SK-N-SH (cell line): Measurements from ENCODE around the gene WFDC6. TPM values are rescaled to one million over a fixed set of nuclear protein-coding genes. Genes with fewer than 3 reads are reported as not detected.

Experiments used
- CHD2 ChIP-seq: fragments of 150-350 bp; IDR thresholded peaks from 2 replicates; pipeline ENCODE4 v1.6.1; 2018; ENCODE audit warnings: low read length; ENCODE audit not compliant: partially characterized antibody
- ELF1 ChIP-seq: IDR thresholded peaks from 2 replicates; pipeline ENCODE4 v1.4.0; 2012
- EP300 ChIP-seq, 2 experiments: IDR thresholded peaks; 2 replicates each; pipeline versions ENCODE4 v1.4.0 to v1.6.1; 2012; ENCODE audit warnings: borderline replicate concordance in 1 of 2, low read depth in 1 of 2, low read length in 1 of 2
- EZH2phosphoT487 ChIP-seq: fragments of 200-600 bp; sonication (generic); IDR thresholded peaks from 2 replicates; pipeline ENCODE4 v1.6.1; 2017; ENCODE audit warnings: low read depth, mixed run types, mild to moderate bottlenecking, antibody characterized with exemption, moderate library complexity, borderline replicate concordance
- FOXJ3 ChIP-seq: sonication (generic); formaldehyde crosslinking; IDR thresholded peaks from 2 replicates; pipeline ENCODE4 v1.5.1; 2020; ENCODE audit warnings: mild to moderate bottlenecking, missing genetic modification reagents
- GABPA ChIP-seq: IDR thresholded peaks from 2 replicates; pipeline ENCODE4 v1.4.0; 2012; ENCODE audit warnings: low read depth, mild to moderate bottlenecking
- GATA2 ChIP-seq: sonication (generic); formaldehyde crosslinking; IDR thresholded peaks from 2 replicates; pipeline ENCODE4 v1.5.0; 2020; ENCODE audit warnings: mild to moderate bottlenecking, missing genetic modification reagents
- MEF2A ChIP-seq: IDR thresholded peaks from 2 replicates; pipeline ENCODE4 v1.4.0; 2012; ENCODE audit warnings: low read depth, borderline replicate concordance
- NFIC ChIP-seq: IDR thresholded peaks from 2 replicates; pipeline ENCODE4 v1.4.0; 2012; ENCODE audit warnings: borderline replicate concordance
- NRF1 ChIP-seq: IDR thresholded peaks from 2 replicates; pipeline ENCODE4 v1.6.1; 2012; ENCODE audit warnings: low read depth, mild to moderate bottlenecking, low read length
- RAD21 ChIP-seq: IDR thresholded peaks from 2 replicates; pipeline ENCODE4 v1.6.1; 2012; ENCODE audit warnings: mild to moderate bottlenecking, low read length
- RCOR1 ChIP-seq: fragments of 150-350 bp; IDR thresholded peaks from 2 replicates; pipeline ENCODE4 v1.6.1; 2017; ENCODE audit warnings: antibody characterized with exemption, low read length
- RXRA ChIP-seq: IDR thresholded peaks from 2 replicates; pipeline ENCODE4 v1.4.0; 2012; ENCODE audit warnings: low read depth, mild to moderate bottlenecking, borderline replicate concordance
- SIN3A ChIP-seq: IDR thresholded peaks from 2 replicates; pipeline ENCODE4 v1.6.1; 2012; ENCODE audit warnings: low read depth, mild to moderate bottlenecking, low read length, moderate library complexity, borderline replicate concordance
- polyA plus RNA-seq, 3 experiments: library from polyadenylated mRNA; depleted of rRNA; stranded (reverse); fragments of >200 nt; gene quantifications; 2 replicates each; pipeline ENCODE4 v1.2.3, GENCODE V29; 2012
- TF ChIP-seq, protein P1 (sequence below): IDR thresholded peaks from 2 replicates; pipeline ENCODE4; 2012
- TF ChIP-seq, protein P2 (sequence below): IDR thresholded peaks from 2 replicates; pipeline ENCODE4 v1.6.1; 2012; ENCODE audit warnings: mild to moderate bottlenecking, low read depth, low read length, moderate library complexity
- TF ChIP-seq, protein P3 (sequence below): fragments of 200-600 bp; sonication (generic); IDR thresholded peaks from 2 replicates; pipeline ENCODE4 v1.6.1; 2017; ENCODE audit warnings: antibody characterized with exemption, mild to moderate bottlenecking, moderate library complexity

Gene WFDC6
- polyA plus RNA-seq, 1 of the 3 experiments (the other 2 are of a cell fraction) = not detected

DNA sequence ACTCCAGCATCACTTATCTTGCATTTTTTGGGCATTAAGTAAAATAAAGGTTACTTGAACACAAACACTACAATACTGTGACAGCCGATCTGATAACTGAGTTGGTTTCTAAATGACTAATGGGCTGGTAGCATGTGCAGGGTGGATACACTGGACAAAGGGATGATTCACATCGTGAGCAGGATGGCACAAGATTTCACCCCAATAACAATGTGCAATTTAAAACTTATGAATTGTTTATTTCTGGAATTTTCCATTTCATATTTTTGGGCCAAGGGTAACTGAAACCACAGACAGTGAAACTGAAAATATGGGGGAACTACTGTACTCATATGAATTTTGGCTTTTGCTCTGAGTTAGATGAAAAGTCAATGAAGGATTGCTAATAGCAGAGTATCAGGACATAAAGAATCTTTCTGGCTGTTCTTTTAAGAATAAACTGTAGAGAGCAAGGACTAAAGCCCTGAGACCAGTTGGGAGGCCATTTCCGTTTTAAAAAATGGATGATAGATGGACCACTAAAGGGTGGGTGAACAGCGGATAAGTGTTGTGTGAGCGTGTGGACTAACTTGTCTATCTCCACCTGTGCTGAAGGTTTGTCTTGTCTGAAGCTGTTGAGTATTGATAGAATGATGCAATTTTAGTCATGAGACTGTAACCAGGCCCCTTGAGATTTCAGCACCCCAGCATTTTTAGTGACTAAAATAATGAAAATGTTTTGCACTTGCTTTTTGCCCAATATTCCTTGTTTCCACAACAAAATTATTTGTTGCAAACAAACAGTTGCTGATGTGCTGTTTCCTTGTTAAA lies 32.1 kb downstream of the WFDC6 start (continued):
- TF ChIP-seq GABPA (no peak), EZH2phosphoT487 (no peak), RAD21 (no peak), NRF1 (no peak), SIN3A (no peak), RCOR1 (no peak), MEF2A (no peak), RXRA (no peak), ELF1 (no peak), GATA2 (CRISPR knock-in tag) (no peak), EP300 (IDR thresholded peaks at IDR 0.05; ENCODE audit: borderline replicate concordance in 1 of 2, low read depth in 1 of 2, low read length in 1 of 2) (no peak; a peak in 1 of 4 replicates), NFIC (peak; percentile 25; the same call in 1 of the 2 replicates), CHD2 (no peak), FOXJ3 (no peak)
- TF ChIP-seq, protein P1, sequence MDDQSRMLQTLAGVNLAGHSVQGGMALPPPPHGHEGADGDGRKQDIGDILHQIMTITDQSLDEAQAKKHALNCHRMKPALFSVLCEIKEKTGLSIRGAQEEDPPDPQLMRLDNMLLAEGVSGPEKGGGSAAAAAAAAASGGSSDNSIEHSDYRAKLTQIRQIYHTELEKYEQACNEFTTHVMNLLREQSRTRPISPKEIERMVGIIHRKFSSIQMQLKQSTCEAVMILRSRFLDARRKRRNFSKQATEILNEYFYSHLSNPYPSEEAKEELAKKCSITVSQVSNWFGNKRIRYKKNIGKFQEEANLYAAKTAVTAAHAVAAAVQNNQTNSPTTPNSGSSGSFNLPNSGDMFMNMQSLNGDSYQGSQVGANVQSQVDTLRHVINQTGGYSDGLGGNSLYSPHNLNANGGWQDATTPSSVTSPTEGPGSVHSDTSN = peak; percentile 78
- TF ChIP-seq, protein P2, sequence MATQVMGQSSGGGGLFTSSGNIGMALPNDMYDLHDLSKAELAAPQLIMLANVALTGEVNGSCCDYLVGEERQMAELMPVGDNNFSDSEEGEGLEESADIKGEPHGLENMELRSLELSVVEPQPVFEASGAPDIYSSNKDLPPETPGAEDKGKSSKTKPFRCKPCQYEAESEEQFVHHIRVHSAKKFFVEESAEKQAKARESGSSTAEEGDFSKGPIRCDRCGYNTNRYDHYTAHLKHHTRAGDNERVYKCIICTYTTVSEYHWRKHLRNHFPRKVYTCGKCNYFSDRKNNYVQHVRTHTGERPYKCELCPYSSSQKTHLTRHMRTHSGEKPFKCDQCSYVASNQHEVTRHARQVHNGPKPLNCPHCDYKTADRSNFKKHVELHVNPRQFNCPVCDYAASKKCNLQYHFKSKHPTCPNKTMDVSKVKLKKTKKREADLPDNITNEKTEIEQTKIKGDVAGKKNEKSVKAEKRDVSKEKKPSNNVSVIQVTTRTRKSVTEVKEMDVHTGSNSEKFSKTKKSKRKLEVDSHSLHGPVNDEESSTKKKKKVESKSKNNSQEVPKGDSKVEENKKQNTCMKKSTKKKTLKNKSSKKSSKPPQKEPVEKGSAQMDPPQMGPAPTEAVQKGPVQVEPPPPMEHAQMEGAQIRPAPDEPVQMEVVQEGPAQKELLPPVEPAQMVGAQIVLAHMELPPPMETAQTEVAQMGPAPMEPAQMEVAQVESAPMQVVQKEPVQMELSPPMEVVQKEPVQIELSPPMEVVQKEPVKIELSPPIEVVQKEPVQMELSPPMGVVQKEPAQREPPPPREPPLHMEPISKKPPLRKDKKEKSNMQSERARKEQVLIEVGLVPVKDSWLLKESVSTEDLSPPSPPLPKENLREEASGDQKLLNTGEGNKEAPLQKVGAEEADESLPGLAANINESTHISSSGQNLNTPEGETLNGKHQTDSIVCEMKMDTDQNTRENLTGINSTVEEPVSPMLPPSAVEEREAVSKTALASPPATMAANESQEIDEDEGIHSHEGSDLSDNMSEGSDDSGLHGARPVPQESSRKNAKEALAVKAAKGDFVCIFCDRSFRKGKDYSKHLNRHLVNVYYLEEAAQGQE = no peak
- TF ChIP-seq, protein P3, sequence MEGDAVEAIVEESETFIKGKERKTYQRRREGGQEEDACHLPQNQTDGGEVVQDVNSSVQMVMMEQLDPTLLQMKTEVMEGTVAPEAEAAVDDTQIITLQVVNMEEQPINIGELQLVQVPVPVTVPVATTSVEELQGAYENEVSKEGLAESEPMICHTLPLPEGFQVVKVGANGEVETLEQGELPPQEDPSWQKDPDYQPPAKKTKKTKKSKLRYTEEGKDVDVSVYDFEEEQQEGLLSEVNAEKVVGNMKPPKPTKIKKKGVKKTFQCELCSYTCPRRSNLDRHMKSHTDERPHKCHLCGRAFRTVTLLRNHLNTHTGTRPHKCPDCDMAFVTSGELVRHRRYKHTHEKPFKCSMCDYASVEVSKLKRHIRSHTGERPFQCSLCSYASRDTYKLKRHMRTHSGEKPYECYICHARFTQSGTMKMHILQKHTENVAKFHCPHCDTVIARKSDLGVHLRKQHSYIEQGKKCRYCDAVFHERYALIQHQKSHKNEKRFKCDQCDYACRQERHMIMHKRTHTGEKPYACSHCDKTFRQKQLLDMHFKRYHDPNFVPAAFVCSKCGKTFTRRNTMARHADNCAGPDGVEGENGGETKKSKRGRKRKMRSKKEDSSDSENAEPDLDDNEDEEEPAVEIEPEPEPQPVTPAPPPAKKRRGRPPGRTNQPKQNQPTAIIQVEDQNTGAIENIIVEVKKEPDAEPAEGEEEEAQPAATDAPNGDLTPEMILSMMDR = no peak
